ENCODE data around the gene PATZ1.

PATZ1 gene

DNA sequence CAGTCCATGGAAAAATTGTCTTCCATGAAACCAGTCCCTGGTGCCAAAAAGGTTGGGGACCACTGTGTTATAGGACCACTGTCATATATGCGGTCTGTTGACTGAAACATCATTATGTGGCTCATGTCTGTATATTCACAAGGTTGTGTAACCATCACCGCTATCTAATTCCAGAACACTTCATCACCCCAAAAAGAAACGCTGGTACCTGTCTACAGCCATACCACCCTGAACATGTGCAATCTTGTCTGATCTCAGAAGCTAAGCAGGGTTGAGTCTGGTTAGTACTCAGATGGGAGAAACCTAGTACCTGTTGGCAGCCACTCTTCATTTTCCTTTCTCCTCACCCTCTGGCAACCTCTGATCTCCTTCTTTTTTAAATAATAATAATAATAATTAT is 41.0 kb downstream of the PATZ1 start:
- no peak for DNase-seq

DNA sequence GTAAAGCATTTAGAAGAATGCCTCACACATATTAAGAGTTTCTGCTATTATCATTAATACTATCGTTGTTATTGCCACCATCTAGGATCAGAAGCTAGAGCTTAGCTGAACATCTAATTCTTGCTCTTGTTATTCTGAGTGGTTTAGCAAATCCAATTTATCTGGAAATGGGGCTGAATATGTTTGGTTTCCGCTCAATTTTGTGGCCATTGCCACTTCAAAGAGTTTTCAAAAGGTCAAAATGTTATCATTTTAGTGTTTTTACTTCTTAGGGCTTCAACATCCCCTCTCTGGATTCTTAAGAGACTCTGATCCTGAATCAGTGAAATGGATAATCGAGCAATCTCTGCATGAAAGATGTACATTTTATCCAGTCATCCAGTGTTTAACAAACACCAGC is 43.6 kb downstream of the PATZ1 start:
- DNase-seq, result no peak

DNA sequence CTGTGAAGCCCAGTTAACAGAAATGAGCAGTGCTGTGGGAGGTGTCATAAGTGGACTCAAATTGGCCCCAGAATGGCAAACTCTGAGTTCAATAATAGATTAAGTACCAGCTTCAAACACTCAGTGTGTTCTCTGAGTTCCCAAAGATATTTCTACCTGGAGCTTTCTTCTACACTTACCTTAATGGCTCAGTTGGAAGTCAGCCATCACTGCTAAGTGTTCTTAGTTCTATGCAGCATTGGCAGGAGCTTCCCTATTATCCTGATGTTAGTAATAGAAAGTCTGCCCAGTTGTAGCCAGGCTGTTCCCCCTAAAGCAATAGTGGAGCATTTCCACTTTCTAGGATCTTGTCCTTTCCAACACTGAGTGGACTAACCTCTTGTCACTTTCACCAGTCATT is 44.1 kb downstream of the PATZ1 start:
- no peak for DNase-seq

GRCh38 chr22:31300896-31301295 is 45.2 kb downstream of the PATZ1 start:
- DNase-seq, result no peak

GRCh38 chr22:31295831-31296657 is 50.1 kb downstream of the PATZ1 start:
- no peak for DNase-seq

GRCh38 chr22:31295360-31295759 is 50.8 kb downstream of the PATZ1 start:
- DNase-seq, result no peak

DNA sequence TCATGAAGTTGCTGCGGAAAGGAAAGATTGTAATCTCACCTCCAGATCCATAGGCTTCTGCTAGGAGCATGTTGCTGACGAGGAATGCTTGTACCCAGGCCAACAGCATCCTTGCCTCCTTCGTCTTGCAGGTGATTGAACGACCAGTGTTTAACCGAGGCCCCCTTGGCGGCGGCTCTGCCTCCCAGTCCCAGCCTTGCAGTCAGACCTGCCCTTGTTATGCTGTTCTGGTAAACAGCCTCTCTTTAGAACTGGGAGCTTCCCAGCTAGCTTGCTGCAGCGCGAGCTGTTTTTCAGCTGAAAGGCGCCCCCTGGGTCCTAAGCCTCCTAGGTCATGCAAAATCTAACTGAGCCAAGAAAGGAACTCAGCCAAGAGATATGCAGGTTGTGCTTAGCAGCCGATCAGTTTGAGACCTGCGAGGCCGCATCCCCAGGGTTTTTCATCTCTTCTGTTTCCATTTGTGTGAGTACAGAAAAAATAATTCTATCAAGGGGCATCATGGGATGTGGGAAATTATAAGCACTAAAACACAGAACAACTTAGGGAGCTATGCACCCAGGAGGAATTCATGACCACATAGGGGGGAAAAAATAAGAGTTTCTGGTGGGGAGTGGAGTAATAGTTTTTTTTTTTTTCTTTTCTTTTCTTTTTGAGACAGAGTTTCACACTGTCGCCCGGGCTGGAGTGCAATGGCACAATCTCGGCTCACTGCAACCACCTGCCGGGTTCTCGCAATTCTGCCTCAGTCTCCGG is 53.7 kb downstream of the PATZ1 start, which contains the start of gene PIK3IP1:
Gene PIK3IP1, minus strand, starts transcription at position 253 of the 754 bp plus-strand sequence. Its CDS starts 144 bp downstream, at position 109.
- peak; percentile 83 for DNase-seq

DNA sequence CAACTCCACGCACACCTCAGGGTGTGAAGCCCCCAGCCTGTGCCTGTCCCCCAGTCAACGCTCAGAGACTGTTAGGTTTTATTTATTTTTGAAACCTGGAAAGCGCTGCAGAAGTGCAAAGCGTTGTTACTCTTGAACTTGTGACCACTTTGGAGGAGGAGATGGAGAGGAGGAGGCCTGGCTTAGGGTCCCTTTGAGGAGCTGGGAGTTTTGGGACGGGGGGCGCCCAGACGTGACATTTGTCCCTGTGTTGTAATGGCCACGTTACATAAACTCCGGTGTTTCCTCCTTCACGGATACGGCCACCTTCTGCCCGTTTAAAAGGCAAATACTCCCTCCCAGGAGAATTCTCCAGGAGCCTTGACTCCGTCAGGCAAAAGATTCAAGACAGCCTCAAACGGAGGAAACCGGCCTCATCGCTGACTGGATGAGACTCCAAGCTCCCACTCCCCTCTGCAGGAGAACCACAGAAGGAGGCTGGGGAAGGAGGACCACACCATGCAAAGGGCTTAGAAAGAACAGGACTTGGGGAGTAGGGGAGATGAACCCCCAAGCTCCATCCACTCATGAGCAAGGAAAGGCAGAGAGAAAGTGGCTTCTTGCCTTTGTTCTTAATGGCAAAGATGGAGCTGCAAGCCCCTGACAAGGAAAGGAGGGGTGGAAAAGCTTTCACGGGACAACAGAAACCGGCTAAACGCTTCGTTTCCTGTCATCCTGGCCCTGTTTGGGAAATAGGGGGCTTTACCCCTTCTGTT is 54.5 kb downstream of the PATZ1 start:
- no peak for DNase-seq

GRCh38 chr22:31290494-31291471 is 55.4 kb downstream of the PATZ1 start:
- DNase-seq, result peak; percentile 93

DNA sequence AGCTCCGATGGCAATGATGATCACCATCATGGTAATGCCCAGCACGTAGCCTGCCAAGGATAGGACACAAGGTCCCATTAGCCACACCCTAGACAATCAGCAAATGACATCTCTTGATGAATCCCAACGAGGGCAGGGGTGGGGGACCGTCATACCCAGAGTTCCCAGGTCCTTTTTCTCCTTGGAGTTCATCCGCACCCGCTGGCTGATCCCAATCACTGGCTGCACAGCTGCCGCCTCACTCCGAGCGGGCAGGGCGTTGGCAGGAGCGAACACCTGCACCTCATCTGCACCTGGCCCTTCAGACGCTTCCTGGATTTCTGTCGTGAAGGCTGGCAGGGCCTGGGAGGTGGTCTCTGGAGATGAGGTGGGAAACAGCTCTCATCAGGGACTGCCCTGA is 56.8 kb downstream of the PATZ1 start:
- DNase-seq, result no peak

DNA sequence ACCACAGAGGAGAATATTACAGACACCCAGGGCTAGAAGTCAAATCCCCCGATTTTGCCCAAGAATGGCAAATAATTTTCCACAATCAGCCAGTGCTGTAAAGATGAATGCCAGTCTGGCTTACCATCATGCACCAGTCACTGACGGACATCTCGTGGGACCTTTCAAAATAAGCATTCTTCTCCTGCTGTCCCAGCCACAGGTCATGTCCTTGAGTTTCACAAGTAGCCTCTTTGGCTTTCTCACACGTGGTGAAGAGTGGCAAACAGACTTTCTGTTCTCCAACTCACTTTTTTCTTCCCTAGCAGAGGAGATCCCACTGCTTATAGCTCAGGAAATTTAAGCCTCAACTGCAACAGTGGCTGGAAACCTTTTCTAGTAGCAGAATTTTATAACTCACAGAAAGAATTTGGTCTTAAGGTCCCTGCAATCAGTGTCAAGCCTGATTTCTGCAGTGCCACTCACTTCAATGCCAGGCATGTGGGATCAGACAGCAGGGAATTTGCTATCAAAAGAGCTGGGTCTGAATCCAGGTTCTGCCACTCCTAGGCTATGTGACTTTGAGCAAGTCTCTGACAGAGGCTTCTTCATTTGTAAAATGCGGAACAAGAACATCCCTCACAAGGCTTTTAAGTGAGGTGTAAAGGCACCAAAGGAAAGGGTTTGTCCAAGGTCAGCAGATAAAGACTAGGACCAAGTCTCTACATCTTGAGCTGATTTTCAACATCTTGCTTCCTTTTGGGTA is 57.5 kb downstream of the PATZ1 start:
- DNase-seq, result no peak

DNA sequence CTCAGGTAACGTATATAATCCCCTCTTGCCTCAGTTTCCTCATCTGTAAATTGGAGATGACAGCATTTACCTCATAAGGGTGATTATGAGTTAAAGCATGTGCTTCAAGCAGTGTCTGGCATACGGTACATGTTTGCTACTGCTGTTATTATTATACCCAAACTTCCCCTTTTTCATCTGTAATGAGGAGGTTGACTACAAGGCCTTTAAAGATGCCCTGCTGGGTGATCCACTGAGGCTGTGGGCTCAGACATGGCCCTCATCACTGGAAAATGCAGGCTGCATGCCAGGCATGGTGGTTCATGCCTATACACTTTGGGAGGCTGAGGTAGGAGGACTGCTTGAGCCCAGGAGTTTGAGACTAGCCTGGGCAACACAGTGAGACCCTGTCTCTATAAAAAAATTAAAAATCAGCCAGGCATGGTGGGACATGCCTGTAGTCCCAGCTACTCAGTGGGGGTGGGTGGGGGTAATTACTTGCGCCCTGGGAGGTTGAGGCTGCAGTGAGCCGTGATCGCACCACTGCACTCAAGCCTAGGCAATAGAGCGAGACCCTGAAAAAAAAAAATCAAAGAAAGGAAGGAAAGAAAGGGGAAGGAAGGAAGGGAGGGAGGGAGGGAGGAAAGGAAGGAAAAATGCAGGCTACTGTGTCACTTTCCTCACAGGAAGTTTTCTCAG is 58.2 kb downstream of the PATZ1 start:
- DNase-seq, result no peak

- DNase-seq, result peak; percentile 65
Measured at GRCh38 chr22:31286360-31287255, 59.5 kb downstream of the PATZ1 start.

- no peak for DNase-seq
Measured at GRCh38 chr22:31284281-31285155, 61.6 kb downstream of the PATZ1 start.

- DNase-seq, result no peak
Measured at GRCh38 chr22:31282748-31283468, 63.2 kb downstream of the PATZ1 start.

DNA sequence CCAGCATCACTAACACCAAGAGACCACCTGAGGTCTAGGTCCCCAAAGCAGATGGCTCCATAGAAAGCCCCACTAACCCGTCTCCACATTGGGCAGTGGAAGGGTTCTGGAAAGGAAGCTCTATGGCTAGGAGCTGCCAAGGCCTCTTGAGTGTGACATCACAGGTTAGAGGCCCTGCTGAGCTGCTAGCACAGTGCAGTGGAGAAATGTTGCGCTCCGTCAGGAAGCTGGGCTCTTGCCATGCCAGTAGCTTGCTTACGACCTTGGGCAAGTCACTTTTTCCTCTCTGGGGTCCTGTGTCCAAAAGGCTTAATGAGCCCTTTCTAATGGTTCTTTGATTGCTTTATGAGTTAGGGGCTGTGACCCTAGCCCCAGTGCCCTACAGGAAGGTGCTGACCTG is 64.4 kb downstream of the PATZ1 start:
- no peak for DNase-seq

- DNase-seq, result no peak
Measured at GRCh38 chr22:31279821-31280505, 66.2 kb downstream of the PATZ1 start.
